Activated CD4-positive, alpha-beta T cell treated with anti-CD3 and anti-CD28 coated beads, Interleukin-2, amount 50 U/mL, for 48 hours (primary cell): Measurements from ENCODE around the gene GSG1L.

Experiments used
- DNase-seq, 2 experiments: peaks; one replicate each; pipeline ENCODE4 v3.0.0-alpha.2; 2020

The GSG1L gene

DNA sequence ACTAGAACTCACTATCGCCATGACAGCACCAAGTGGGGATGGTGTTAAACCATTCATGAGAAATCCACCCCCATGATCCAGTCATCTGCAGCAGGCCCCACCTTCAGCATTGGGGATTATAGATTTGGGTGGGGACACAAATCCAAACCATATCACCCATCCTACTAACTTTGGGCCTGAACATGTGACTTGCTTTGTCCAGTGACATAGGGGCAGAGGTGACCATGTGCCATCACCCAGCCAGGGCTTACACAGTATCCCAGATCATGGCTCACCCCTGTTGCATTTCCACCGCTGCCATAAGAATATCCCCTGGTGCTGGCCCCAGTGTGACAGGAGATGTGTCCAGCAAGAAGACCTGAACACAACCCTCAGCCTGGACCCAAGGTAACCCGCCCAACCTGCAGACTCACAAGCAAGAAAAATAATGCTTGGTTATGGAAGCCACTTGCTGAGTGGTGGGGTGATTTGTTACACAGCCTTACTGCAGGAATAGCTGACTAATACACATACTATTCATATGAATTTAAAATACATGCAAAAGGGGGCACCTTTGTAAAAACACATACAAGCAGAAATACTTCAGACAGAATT is 130.9 kb downstream of the GSG1L start:
- no peak for DNase-seq

DNA sequence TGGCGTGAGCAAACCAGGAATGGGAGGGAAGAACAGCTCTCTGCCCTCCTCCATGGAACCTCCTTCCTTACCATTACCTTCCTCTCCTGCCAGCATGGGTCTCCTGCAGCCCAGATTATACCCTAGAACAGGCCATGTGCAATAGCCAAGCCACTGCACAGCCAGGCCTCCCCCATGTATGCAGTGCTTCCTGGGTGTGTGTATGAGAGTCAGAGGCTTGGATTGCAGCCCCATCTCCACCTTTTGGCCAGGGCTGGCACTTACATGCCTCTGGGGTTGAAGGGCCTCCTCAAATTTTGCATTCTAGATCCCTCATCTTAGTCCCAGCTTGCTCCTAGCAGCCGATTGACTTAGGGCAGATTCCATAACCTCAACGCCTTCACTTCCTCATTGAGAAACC is 133.7 kb downstream of the GSG1L start:
- DNase-seq, result no peak

DNA sequence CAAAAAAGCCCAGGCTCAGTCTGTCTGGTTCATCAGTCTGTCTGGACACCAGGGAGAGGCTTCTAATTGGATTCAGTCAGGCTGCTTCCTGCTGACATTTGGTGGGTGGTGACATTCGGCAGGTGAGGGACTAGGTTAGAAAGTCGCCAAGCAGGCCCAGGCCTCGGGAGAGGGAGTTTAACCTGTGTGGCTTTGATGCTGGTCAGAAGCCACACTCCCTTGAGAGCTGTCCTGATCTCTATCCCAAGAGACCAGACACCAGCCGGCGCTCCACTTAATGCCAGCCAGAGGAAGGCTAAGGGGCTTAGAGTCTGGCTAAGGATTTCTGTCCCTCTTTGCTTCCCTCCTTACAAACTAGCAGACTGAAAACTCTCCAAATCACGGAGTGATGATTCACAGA is 135.0 kb downstream of the GSG1L start:
- no peak for DNase-seq

- DNase-seq, result no peak
These were observed 136.1 kb downstream of the GSG1L start for GRCh38 chr16:27927266-27927901.

DNA sequence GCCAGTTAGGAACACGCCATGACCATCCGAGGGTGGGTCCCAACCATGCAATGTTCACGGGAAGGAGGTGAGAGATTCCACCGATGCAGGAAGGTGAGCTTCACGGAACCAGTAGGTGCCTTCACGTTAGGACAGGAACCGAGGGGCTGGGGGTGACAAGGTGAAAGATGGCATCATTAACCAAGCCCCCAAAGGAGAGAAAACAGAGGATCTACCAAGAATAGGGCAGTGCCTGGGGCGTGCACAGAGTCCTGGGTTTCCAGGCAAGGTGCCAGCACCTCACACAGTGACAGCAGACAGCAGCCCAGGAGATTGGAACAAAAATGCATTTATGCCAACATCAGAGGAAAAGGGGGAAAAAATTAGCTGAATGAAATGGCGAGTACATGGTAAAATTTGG is 137.9 kb downstream of the GSG1L start:
- DNase-seq, result no peak

GRCh38 chr16:27924411-27925118 is 138.9 kb downstream of the GSG1L start:
- DNase-seq, result no peak

DNA sequence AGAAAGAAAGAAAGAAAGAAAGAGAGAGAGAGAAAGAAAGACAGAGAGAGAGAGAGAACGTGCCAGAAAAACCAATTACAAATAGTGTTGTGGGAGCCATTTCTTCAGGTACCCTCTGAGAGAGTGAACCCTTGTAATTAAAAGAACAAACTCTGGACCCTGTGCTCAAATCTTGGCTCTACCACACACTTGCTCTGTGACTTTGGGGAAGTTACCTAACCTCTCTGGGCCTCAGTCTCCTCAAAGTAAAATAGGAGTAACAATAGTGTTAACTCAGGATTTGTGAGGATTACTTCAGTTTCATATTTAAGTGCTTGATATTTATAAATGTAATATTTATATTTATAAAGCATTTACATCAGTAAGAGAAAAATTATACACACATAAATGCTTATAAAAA is 139.8 kb downstream of the GSG1L start:
- DNase-seq, result no peak

GRCh38 chr16:27922433-27922832 is 141.1 kb downstream of the GSG1L start:
- DNase-seq, result no peak

- DNase-seq, result no peak
These were observed 142.4 kb downstream of the GSG1L start for GRCh38 chr16:27921134-27921533.

GRCh38 chr16:27920391-27920891 is 143.1 kb downstream of the GSG1L start:
- DNase-seq, result no peak

DNA sequence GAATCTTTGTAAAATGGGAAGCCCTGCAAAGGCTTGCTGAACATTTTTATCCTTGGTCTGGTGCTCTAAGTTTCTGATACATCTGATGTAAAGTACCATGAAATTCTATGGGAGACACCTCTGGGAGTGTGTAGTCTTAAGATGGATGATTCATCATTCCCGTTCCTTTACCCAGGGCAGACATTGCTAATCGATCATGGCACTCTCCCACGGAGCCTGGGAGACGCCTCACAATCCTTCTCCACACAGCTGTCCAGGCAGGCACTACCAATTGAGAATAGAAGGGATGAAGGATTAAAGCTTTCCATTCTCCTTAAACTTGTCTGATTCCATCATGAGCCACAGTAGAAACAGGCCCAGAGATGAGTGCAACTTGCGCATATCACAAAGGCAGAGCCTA is 144.8 kb downstream of the GSG1L start:
- DNase-seq, result no peak

GRCh38 chr16:27917949-27918348 is 145.6 kb downstream of the GSG1L start:
- no peak for DNase-seq

- DNase-seq, result no peak
These were observed 152.0 kb downstream of the GSG1L start for GRCh38 chr16:27911486-27911885.

- DNase-seq, result no peak
These were observed 156.0 kb downstream of the GSG1L start for GRCh38 chr16:27907457-27907972.

DNA sequence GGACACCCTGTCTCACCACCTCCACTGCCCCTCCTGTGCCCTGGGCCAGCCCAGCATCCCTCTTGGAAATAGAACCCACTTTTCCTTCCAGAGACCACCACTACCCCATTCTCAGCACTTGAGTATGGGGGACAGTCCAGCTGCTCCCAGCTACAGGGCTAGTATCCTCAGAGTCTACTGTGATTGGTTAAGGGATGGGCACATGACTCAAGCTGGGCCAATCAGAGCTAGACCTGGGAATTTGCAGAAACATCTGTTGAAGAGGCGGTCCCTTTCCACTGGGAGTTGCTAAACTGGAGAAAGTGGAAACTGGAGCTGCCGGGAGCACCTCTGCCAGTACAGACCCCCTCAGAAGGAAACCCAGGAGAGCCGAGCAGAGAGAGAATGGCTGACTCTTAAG is 156.6 kb downstream of the GSG1L start:
- DNase-seq, result no peak

GRCh38 chr16:27903046-27903655 is 160.4 kb downstream of the GSG1L start:
- no peak for DNase-seq

DNA sequence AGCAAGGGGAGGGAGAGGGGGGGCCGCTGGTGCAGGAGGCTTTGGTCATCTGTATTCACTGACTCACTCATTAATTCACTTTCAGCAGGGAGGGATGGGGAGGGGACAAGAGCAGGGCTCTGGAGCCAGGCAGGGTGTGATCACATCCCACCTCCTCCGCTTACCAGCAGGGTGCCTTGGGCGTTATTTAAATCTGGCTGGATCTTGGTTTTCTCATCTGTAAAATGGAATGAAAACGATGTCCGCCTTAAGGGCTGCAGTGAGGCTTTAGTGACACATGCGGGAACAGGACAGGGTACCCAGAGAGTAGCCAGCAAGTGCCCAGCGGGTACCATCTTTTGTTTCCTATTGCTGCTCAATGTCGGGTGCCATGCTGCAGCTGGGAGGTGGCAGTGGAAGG is 161.0 kb downstream of the GSG1L start:
- DNase-seq, result no peak

DNA sequence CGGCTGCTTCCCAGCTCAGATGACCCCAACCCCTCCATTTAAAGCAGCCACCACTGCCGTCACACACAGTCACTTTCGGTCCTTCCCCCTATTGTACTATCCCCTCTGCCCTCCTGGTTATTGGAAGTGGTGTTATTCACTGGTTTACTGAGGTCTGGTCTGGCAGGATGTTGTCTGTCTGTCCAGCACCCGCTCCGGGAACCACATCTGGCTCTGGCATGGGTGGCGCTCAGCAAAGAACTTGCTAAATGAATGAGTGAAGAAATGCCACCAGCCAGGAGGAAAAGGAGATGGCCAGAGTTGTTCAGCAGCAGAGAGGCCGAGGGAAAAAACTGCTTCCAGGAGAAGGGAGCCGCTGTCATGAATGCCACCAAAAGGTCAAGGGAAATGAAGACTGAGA is 161.6 kb downstream of the GSG1L start:
- DNase-seq, result no peak

DNA sequence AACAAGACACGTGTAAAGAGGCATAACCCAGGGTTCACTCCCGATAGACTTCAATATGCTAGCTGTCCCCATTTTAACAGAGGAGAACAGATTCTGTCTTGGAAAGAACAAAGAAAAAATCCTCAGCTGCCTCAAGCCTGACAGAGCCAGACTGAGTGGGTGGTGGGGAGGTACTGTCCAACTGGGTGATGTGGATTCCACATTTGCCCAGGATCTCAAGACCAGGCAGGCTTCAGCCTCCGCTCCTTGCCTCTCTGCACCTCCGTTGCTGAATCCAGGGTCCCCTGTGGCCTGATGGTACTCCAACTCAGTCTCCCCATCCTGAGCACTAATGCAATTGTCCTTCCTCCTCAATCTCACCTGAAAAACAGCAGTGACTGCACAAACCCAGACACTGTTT is 163.8 kb downstream of the GSG1L start:
- no peak for DNase-seq

GRCh38 chr16:27894386-27894785 is 169.1 kb downstream of the GSG1L start:
- no peak for DNase-seq

- no peak for DNase-seq
These were observed 170.6 kb downstream of the GSG1L start for GRCh38 chr16:27892879-27893278.

GRCh38 chr16:27890866-27891265 is 172.6 kb downstream of the GSG1L start:
- DNase-seq, result no peak

DNA sequence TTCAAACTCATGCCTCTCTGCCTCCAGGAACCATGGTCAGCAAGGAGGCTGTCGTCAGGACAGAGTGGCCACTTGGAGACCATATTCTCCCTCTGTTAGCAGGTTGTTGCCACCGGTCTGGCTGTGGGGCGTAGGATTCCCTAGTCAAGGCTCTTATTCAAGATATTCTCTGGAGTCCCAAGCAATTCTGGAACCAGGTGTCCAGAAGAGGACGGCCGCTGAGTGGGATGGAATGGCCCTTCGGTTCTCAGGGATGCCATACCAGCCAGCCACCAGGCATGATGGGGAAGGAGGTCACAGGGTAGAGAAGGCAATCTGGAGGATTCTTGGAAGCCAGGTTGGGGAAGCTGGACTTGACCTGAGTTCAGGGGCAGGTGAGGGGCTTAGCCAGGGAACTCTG is 173.5 kb downstream of the GSG1L start:
- no peak for DNase-seq

GRCh38 chr16:27883576-27883975 is 179.9 kb downstream of the GSG1L start:
- no peak for DNase-seq
